ENCODE data around the gene PDGFD.

GRCh38 chr11:103920933-103921332 is 243.0 kb downstream of the PDGFD start:
- TF ChIP-seq POLR2AphosphoS5 (IDR thresholded peaks at IDR 0.05; ENCODE audit: insufficient read depth, low read depth, low read length) = no peak
- TF ChIP-seq, protein P1, sequence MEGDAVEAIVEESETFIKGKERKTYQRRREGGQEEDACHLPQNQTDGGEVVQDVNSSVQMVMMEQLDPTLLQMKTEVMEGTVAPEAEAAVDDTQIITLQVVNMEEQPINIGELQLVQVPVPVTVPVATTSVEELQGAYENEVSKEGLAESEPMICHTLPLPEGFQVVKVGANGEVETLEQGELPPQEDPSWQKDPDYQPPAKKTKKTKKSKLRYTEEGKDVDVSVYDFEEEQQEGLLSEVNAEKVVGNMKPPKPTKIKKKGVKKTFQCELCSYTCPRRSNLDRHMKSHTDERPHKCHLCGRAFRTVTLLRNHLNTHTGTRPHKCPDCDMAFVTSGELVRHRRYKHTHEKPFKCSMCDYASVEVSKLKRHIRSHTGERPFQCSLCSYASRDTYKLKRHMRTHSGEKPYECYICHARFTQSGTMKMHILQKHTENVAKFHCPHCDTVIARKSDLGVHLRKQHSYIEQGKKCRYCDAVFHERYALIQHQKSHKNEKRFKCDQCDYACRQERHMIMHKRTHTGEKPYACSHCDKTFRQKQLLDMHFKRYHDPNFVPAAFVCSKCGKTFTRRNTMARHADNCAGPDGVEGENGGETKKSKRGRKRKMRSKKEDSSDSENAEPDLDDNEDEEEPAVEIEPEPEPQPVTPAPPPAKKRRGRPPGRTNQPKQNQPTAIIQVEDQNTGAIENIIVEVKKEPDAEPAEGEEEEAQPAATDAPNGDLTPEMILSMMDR (IDR thresholded peaks at IDR 0.05; ENCODE audit: extremely low read depth in 1 of 2, insufficient read depth in 1 of 2, low read depth in 1 of 2, low read length in 2 of 2) = no peak

All from endothelial cell of umbilical vein (primary cell).